Measurements from ENCODE around the gene P4HB.

Gene P4HB

GRCh38 chr17:81891303-81891552 is 30.9 kb upstream of the P4HB start:
- Histone ChIP-seq H3K36me3 (ENCODE audit: control insufficient read depth, insufficient read depth, low read length) (peaks cover 69% of the 10 kb centered on the region), H3K4me3 (ENCODE audit: extremely low read depth, insufficient read depth, low read length, poor library complexity, severe bottlenecking) (peak overlapping the region; percentile 89), H3K27ac (ENCODE audit: low read depth, low read length, severe bottlenecking) (peak overlapping the region; percentile 72), H3K4me1 (ENCODE audit: control insufficient read depth, insufficient read depth, low read length, poor library complexity, severe bottlenecking) (peaks cover 10% of the 10 kb centered on the region), H3K9me3 (ENCODE audit: control insufficient read depth, low read length) (no peaks in the 10 kb centered on the region)
- 0 to 1% methylated on average over 34 to 37 of the region's 40 CpGs for whole genome bisulfite sequencing, 2 experiments (ENCODE audit: insufficient coverage in 2 of 2)

- H3K27ac ChIP-seq (ENCODE audit: low read depth, low read length, severe bottlenecking): peak overlapping the region; percentile 72
- H3K9me3 ChIP-seq (ENCODE audit: control insufficient read depth, low read length): no peaks in the 10 kb centered on the region
- 14 to 15% methylated on average over 41 to 45 of the region's 69 CpGs for WGBS, 2 experiments (ENCODE audit: insufficient coverage in 2 of 2)
- H3K4me1 ChIP-seq (ENCODE audit: control insufficient read depth, insufficient read depth, low read length, poor library complexity, severe bottlenecking): peaks cover 10% of the 10 kb centered on the region
- H3K4me3 ChIP-seq (ENCODE audit: extremely low read depth, insufficient read depth, low read length, poor library complexity, severe bottlenecking): peak overlapping the region; percentile 89
- H3K36me3 ChIP-seq (ENCODE audit: control insufficient read depth, insufficient read depth, low read length): peaks cover 69% of the 10 kb centered on the region
These were observed 30.3 kb upstream of the P4HB start for GRCh38 chr17:81890447-81891302.

DNA sequence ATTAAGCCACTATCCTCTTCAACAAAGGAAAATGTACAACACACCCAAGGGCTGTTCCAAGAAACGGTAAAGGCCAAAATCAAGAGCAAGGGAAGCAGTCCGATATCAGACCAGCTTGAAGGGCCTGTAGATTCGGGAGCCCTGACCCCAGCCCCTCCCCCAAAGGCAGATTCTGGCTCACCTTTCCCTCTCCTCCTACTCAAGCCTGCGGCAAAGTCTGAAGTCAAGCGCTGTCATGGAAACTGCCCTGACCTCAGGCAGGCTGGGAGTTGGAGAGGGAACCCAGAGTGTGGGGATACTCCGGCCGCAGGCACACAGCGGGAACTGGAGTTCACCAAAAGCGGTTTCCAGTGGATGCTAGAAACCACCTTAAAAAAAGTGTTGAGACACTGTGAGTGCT is 29.3 kb upstream of the P4HB start:
- no peak overlapping the region for H3K27ac ChIP-seq (ENCODE audit: low read depth, low read length, severe bottlenecking)
- H3K36me3 ChIP-seq (ENCODE audit: control insufficient read depth, insufficient read depth, low read length): peaks cover 71% of the 10 kb centered on the region
- no peaks in the 10 kb centered on the region for H3K9me3 ChIP-seq (ENCODE audit: control insufficient read depth, low read length)
- peak overlapping the region; percentile 89 for H3K4me3 ChIP-seq (ENCODE audit: extremely low read depth, insufficient read depth, low read length, poor library complexity, severe bottlenecking)
- H3K4me1 ChIP-seq (ENCODE audit: control insufficient read depth, insufficient read depth, low read length, poor library complexity, severe bottlenecking): peaks cover 10% of the 10 kb centered on the region
- 91 to 96% methylated on average over 7 to 8 of the region's 9 CpGs for WGBS, 2 experiments (ENCODE audit: insufficient coverage in 2 of 2)

GRCh38 chr17:81888988-81889595 is 28.8 kb upstream of the P4HB start:
- H3K27ac ChIP-seq (ENCODE audit: low read depth, low read length, severe bottlenecking): no peak overlapping the region
- H3K4me3 ChIP-seq (ENCODE audit: extremely low read depth, insufficient read depth, low read length, poor library complexity, severe bottlenecking): peak overlapping the region; percentile 89
- peaks cover 10% of the 10 kb centered on the region for H3K4me1 ChIP-seq (ENCODE audit: control insufficient read depth, insufficient read depth, low read length, poor library complexity, severe bottlenecking)
- H3K9me3 ChIP-seq (ENCODE audit: control insufficient read depth, low read length): no peaks in the 10 kb centered on the region
- H3K36me3 ChIP-seq (ENCODE audit: control insufficient read depth, insufficient read depth, low read length): peaks cover 71% of the 10 kb centered on the region
- 96 to 97% methylated on average over 13 to 16 of the region's 16 CpGs for WGBS, 2 experiments (ENCODE audit: insufficient coverage in 2 of 2)

GRCh38 chr17:81888105-81888987 is 28.0 kb upstream of the P4HB start:
- Histone ChIP-seq H3K36me3 (ENCODE audit: control insufficient read depth, insufficient read depth, low read length) (peaks cover 71% of the 10 kb centered on the region), H3K4me1 (ENCODE audit: control insufficient read depth, insufficient read depth, low read length, poor library complexity, severe bottlenecking) (peaks cover 10% of the 10 kb centered on the region), H3K9me3 (ENCODE audit: control insufficient read depth, low read length) (no peaks in the 10 kb centered on the region), H3K27ac (ENCODE audit: low read depth, low read length, severe bottlenecking) (no peak overlapping the region), H3K4me3 (ENCODE audit: extremely low read depth, insufficient read depth, low read length, poor library complexity, severe bottlenecking) (no peak overlapping the region)
- WGBS, 2 experiments (ENCODE audit: insufficient coverage in 2 of 2): 97% methylated on average over 36 to 42 of the region's 44 CpGs

DNA sequence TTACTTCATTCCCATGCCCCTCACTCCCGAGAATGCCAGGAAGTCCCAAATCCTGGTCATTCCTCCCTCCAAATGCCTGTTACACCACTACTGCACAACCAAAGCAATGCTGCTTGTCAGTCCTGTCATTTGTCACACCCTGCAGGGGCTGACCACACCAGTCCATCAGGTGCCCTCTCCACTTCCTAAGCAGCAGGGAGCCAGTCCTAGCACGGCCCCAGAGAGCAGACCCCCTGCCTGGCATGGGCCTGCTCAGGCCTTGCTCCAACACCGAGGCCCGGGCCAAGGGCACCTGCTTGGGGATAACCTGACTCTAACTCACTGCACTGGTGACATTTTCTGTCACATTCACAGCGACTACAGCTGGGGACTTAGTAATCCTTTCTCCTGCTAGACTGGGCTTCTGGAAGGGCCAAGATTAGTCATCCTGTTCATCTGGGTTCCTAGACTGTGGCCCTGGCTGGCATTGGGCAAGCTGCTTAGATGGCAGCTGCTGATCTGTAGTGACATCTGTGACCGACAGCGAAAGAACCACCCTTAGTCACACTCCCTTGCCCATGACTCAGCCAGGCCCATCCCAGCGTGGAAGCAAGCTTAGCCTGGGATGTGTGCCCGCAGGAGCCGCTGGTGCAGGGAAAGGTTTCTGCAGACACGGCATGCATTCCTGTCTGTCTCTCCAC is 25.7 kb upstream of the P4HB start:
- Histone ChIP-seq H3K9me3 (ENCODE audit: control insufficient read depth, low read length) (no peaks in the 10 kb centered on the region), H3K27ac (ENCODE audit: low read depth, low read length, severe bottlenecking) (no peak overlapping the region), H3K4me1 (ENCODE audit: control insufficient read depth, insufficient read depth, low read length, poor library complexity, severe bottlenecking) (peaks cover 10% of the 10 kb centered on the region), H3K4me3 (ENCODE audit: extremely low read depth, insufficient read depth, low read length, poor library complexity, severe bottlenecking) (no peak overlapping the region), H3K36me3 (ENCODE audit: control insufficient read depth, insufficient read depth, low read length) (peaks cover 92% of the 10 kb centered on the region)
- 92 to 99% methylated on average over 11 of the region's 11 CpGs for WGBS, 2 experiments (ENCODE audit: insufficient coverage in 2 of 2)

DNA sequence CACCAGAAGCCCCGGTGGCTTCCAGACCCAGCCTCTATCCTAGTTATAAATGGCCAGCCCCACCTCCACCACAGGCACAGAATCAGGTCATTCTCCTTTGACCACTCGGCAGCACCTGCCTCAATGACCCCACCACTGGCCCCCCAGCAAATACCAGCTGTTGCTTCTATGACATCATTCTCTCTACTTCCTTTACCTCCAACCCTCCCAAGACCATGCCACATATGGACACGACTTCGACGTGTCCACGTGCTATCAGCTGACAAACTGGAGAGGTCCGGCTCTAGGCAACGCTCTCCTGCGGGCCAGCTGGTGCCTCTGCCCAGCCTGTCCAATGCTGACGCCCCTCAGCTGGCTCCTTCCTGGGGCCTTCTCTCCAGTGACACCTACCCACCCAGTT is 25.1 kb upstream of the P4HB start:
- H3K36me3 ChIP-seq (ENCODE audit: control insufficient read depth, insufficient read depth, low read length): peaks cover 96% of the 10 kb centered on the region
- 94 to 97% methylated on average over 10 of the region's 10 CpGs for WGBS, 2 experiments (ENCODE audit: insufficient coverage in 2 of 2)
- H3K9me3 ChIP-seq (ENCODE audit: control insufficient read depth, low read length): no peaks in the 10 kb centered on the region
- H3K4me3 ChIP-seq (ENCODE audit: extremely low read depth, insufficient read depth, low read length, poor library complexity, severe bottlenecking): no peak overlapping the region
- no peak overlapping the region for H3K27ac ChIP-seq (ENCODE audit: low read depth, low read length, severe bottlenecking)
- H3K4me1 ChIP-seq (ENCODE audit: control insufficient read depth, insufficient read depth, low read length, poor library complexity, severe bottlenecking): peaks cover 10% of the 10 kb centered on the region

- H3K27ac ChIP-seq (ENCODE audit: low read depth, low read length, severe bottlenecking): no peak overlapping the region
- 98% methylated on average over 5 of the region's 5 CpGs for WGBS, 2 experiments (ENCODE audit: insufficient coverage in 2 of 2)
These were observed 24.6 kb upstream of the P4HB start for GRCh38 chr17:81884968-81885367.

DNA sequence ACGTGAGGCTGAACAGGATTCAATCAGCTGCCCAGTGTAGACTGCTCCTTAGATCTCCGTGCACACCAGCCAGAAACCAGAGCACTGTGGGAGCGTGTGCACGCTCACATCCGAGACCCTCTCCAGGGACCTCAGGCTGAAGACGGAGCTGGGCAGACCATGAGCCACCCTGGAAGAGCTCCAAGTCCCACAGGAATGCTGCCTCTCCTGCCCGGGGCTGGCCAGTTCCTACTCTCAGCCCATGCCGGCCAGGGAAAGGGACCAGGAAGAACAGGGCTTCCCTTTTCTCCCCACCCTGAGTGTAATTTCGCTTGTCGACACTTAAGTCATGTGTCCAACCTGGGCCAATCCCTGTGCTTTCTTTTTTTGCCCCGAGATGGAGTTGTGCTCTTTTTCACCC is 24.2 kb upstream of the P4HB start:
- Histone ChIP-seq H3K27ac (ENCODE audit: low read depth, low read length, severe bottlenecking) (no peak overlapping the region), H3K4me1 (ENCODE audit: control insufficient read depth, insufficient read depth, low read length, poor library complexity, severe bottlenecking) (peaks cover 2% of the 10 kb centered on the region), H3K36me3 (ENCODE audit: control insufficient read depth, insufficient read depth, low read length) (peaks cover 96% of the 10 kb centered on the region), H3K9me3 (ENCODE audit: control insufficient read depth, low read length) (no peaks in the 10 kb centered on the region), H3K4me3 (ENCODE audit: extremely low read depth, insufficient read depth, low read length, poor library complexity, severe bottlenecking) (no peak overlapping the region)
- 94 to 96% methylated on average over 11 of the region's 11 CpGs for WGBS, 2 experiments (ENCODE audit: insufficient coverage in 2 of 2)

More at GRCh38 chr17:81884968-81885367, 24.6 kb upstream of the P4HB start:
- Histone ChIP-seq H3K4me3 (ENCODE audit: extremely low read depth, insufficient read depth, low read length, poor library complexity, severe bottlenecking) (no peak overlapping the region), H3K36me3 (ENCODE audit: control insufficient read depth, insufficient read depth, low read length) (peaks cover 96% of the 10 kb centered on the region), H3K9me3 (ENCODE audit: control insufficient read depth, low read length) (no peaks in the 10 kb centered on the region), H3K4me1 (ENCODE audit: control insufficient read depth, insufficient read depth, low read length, poor library complexity, severe bottlenecking) (peaks cover 6% of the 10 kb centered on the region)

GRCh38 chr17:81879121-81879520 is 18.8 kb upstream of the P4HB start:
- Histone ChIP-seq H3K4me1 (ENCODE audit: control insufficient read depth, insufficient read depth, low read length, poor library complexity, severe bottlenecking) (no peaks in the 10 kb centered on the region), H3K27ac (ENCODE audit: low read depth, low read length, severe bottlenecking) (no peak overlapping the region), H3K9me3 (ENCODE audit: control insufficient read depth, low read length) (no peaks in the 10 kb centered on the region), H3K36me3 (ENCODE audit: control insufficient read depth, insufficient read depth, low read length) (peaks cover 67% of the 10 kb centered on the region), H3K4me3 (ENCODE audit: extremely low read depth, insufficient read depth, low read length, poor library complexity, severe bottlenecking) (no peak overlapping the region)
- WGBS, 2 experiments (ENCODE audit: insufficient coverage in 2 of 2): 96 to 100% methylated on average over 4 to 5 of the region's 5 CpGs
